ENCODE data around the gene GZMB. TPM values are rescaled to one million over a fixed set of nuclear protein-coding genes. Genes with fewer than 3 reads are reported as not detected.

Gene GZMB
- 0.52 TPM for total RNA-seq

- H3K9me3 ChIP-seq (ENCODE audit: control insufficient read depth in 3 of 3, low read length in 3 of 3): peaks cover 0 to 5% (median 0%) of the 10 kb centered on the region in 3 donors
- H3K27me3 ChIP-seq (ENCODE audit: control insufficient read depth in 3 of 3, insufficient read depth in 3 of 3, low read length in 3 of 3): no peaks in the 10 kb centered on the region
- H3K9ac ChIP-seq (ENCODE audit: low read depth in 1 of 3, low read length in 3 of 3): no peak within 1 kb of the TSS
- no peaks in the 10 kb centered on the region for H3K36me3 ChIP-seq (ENCODE audit: control insufficient read depth in 3 of 3, insufficient read depth in 3 of 3, low read length in 3 of 3)
- no peak within 1 kb of the TSS for H3K27ac ChIP-seq (ENCODE audit: low read depth, low read length)
- no peaks in the 10 kb centered on the region for H3K4me1 ChIP-seq (ENCODE audit: control insufficient read depth in 3 of 3, insufficient read depth in 3 of 3, low read length in 3 of 3)
- H3K4me3 ChIP-seq (ENCODE audit: low read length in 3 of 3): no peak within 1 kb of the TSS
Observed at GRCh38 chr14:24634158-24634557, at the start of gene GZMB. Gene GZMB, minus strand, starts transcription at chr14:24634190. Its CDS starts 30 bp downstream, at chr14:24634160.

GRCh38 chr14:24681056-24681455 is 47.1 kb upstream of the GZMB start:
- no peaks in the 10 kb centered on the region for H3K36me3 ChIP-seq (ENCODE audit: control insufficient read depth in 3 of 3, insufficient read depth in 3 of 3, low read length in 3 of 3)
- H3K27ac ChIP-seq (ENCODE audit: low read depth, low read length): no peak overlapping the region
- no peaks in the 10 kb centered on the region for H3K9me3 ChIP-seq (ENCODE audit: control insufficient read depth in 3 of 3, low read length in 3 of 3)
- H3K4me3 ChIP-seq (ENCODE audit: low read length in 3 of 3): no peak overlapping the region
- H3K27me3 ChIP-seq (ENCODE audit: control insufficient read depth in 3 of 3, insufficient read depth in 3 of 3, low read length in 3 of 3): no peaks in the 10 kb centered on the region
- H3K4me1 ChIP-seq (ENCODE audit: control insufficient read depth in 3 of 3, insufficient read depth in 3 of 3, low read length in 3 of 3): no peaks in the 10 kb centered on the region
- no peak overlapping the region for H3K9ac ChIP-seq (ENCODE audit: low read depth in 1 of 3, low read length in 3 of 3)

GRCh38 chr14:24680516-24680915 is 46.5 kb upstream of the GZMB start:
- Histone ChIP-seq H3K27ac (ENCODE audit: low read depth, low read length) (no peak overlapping the region), H3K4me3 (ENCODE audit: low read length in 3 of 3) (no peak overlapping the region), H3K36me3 (ENCODE audit: control insufficient read depth in 3 of 3, insufficient read depth in 3 of 3, low read length in 3 of 3) (no peaks in the 10 kb centered on the region), H3K9me3 (ENCODE audit: control insufficient read depth in 3 of 3, low read length in 3 of 3) (no peaks in the 10 kb centered on the region), H3K4me1 (ENCODE audit: control insufficient read depth in 3 of 3, insufficient read depth in 3 of 3, low read length in 3 of 3) (no peaks in the 10 kb centered on the region), H3K9ac (ENCODE audit: low read depth in 1 of 3, low read length in 3 of 3) (no peak overlapping the region), H3K27me3 (ENCODE audit: control insufficient read depth in 3 of 3, insufficient read depth in 3 of 3, low read length in 3 of 3) (no peaks in the 10 kb centered on the region)

GRCh38 chr14:24679248-24679961 is 45.4 kb upstream of the GZMB start:
- no peak overlapping the region for H3K9ac ChIP-seq (ENCODE audit: low read depth in 1 of 3, low read length in 3 of 3)
- H3K27ac ChIP-seq (ENCODE audit: low read depth, low read length): no peak overlapping the region
- H3K36me3 ChIP-seq (ENCODE audit: control insufficient read depth in 3 of 3, insufficient read depth in 3 of 3, low read length in 3 of 3): no peaks in the 10 kb centered on the region
- no peaks in the 10 kb centered on the region for H3K4me1 ChIP-seq (ENCODE audit: control insufficient read depth in 3 of 3, insufficient read depth in 3 of 3, low read length in 3 of 3)
- no peaks in the 10 kb centered on the region for H3K9me3 ChIP-seq (ENCODE audit: control insufficient read depth in 3 of 3, low read length in 3 of 3)
- H3K4me3 ChIP-seq (ENCODE audit: low read length in 3 of 3): no peak overlapping the region
- no peaks in the 10 kb centered on the region for H3K27me3 ChIP-seq (ENCODE audit: control insufficient read depth in 3 of 3, insufficient read depth in 3 of 3, low read length in 3 of 3)

- H3K36me3 ChIP-seq (ENCODE audit: control insufficient read depth in 3 of 3, insufficient read depth in 3 of 3, low read length in 3 of 3): no peaks in the 10 kb centered on the region
- H3K4me1 ChIP-seq (ENCODE audit: control insufficient read depth in 3 of 3, insufficient read depth in 3 of 3, low read length in 3 of 3): peaks cover 0 to 2% (median 0%) of the 10 kb centered on the region in 3 donors
- H3K27ac ChIP-seq (ENCODE audit: low read depth, low read length): no peak overlapping the region
- peak overlapping the region in 2 of 3 donors; percentile 23 to 58 for H3K9ac ChIP-seq (ENCODE audit: low read depth in 1 of 3, low read length in 3 of 3)
- H3K9me3 ChIP-seq (ENCODE audit: control insufficient read depth in 3 of 3, low read length in 3 of 3): no peaks in the 10 kb centered on the region
- H3K4me3 ChIP-seq (ENCODE audit: low read length in 3 of 3): peak overlapping the region in 2 of 3 donors; percentile 27 to 51
- no peaks in the 10 kb centered on the region for H3K27me3 ChIP-seq (ENCODE audit: control insufficient read depth in 3 of 3, insufficient read depth in 3 of 3, low read length in 3 of 3)
Observed at GRCh38 chr14:24678801-24679247, 44.8 kb upstream of the GZMB start.

GRCh38 chr14:24677956-24678355 is 44.0 kb upstream of the GZMB start:
- H3K4me1 ChIP-seq (ENCODE audit: control insufficient read depth in 3 of 3, insufficient read depth in 3 of 3, low read length in 3 of 3): peaks cover 0 to 4% (median 0%) of the 10 kb centered on the region in 3 donors

GRCh38 chr14:24674204-24674970 is 40.4 kb upstream of the GZMB start:
- Histone ChIP-seq H3K9me3 (ENCODE audit: control insufficient read depth in 3 of 3, low read length in 3 of 3) (no peaks in the 10 kb centered on the region), H3K27me3 (ENCODE audit: control insufficient read depth in 3 of 3, insufficient read depth in 3 of 3, low read length in 3 of 3) (no peaks in the 10 kb centered on the region), H3K4me3 (ENCODE audit: low read length in 3 of 3) (no peak overlapping the region), H3K36me3 (ENCODE audit: control insufficient read depth in 3 of 3, insufficient read depth in 3 of 3, low read length in 3 of 3) (no peaks in the 10 kb centered on the region), H3K4me1 (ENCODE audit: control insufficient read depth in 3 of 3, insufficient read depth in 3 of 3, low read length in 3 of 3) (peaks cover 0 to 4% (median 0%) of the 10 kb centered on the region in 3 donors), H3K9ac (ENCODE audit: low read depth in 1 of 3, low read length in 3 of 3) (no peak overlapping the region), H3K27ac (ENCODE audit: low read depth, low read length) (no peak overlapping the region)

More at GRCh38 chr14:24677956-24678355, 44.0 kb upstream of the GZMB start:
- Histone ChIP-seq H3K36me3 (ENCODE audit: control insufficient read depth in 3 of 3, insufficient read depth in 3 of 3, low read length in 3 of 3) (no peaks in the 10 kb centered on the region), H3K4me3 (ENCODE audit: low read length in 3 of 3) (no peak overlapping the region), H3K27me3 (ENCODE audit: control insufficient read depth in 3 of 3, insufficient read depth in 3 of 3, low read length in 3 of 3) (no peaks in the 10 kb centered on the region), H3K9ac (ENCODE audit: low read depth in 1 of 3, low read length in 3 of 3) (no peak overlapping the region), H3K9me3 (ENCODE audit: control insufficient read depth in 3 of 3, low read length in 3 of 3) (no peaks in the 10 kb centered on the region), H3K27ac (ENCODE audit: low read depth, low read length) (no peak overlapping the region)

GRCh38 chr14:24673534-24674203 is 39.7 kb upstream of the GZMB start:
- Histone ChIP-seq H3K27ac (ENCODE audit: low read depth, low read length) (no peak overlapping the region), H3K4me3 (ENCODE audit: low read length in 3 of 3) (no peak overlapping the region), H3K9me3 (ENCODE audit: control insufficient read depth in 3 of 3, low read length in 3 of 3) (no peaks in the 10 kb centered on the region), H3K36me3 (ENCODE audit: control insufficient read depth in 3 of 3, insufficient read depth in 3 of 3, low read length in 3 of 3) (no peaks in the 10 kb centered on the region), H3K4me1 (ENCODE audit: control insufficient read depth in 3 of 3, insufficient read depth in 3 of 3, low read length in 3 of 3) (peaks cover 0 to 4% (median 0%) of the 10 kb centered on the region in 3 donors), H3K27me3 (ENCODE audit: control insufficient read depth in 3 of 3, insufficient read depth in 3 of 3, low read length in 3 of 3) (no peaks in the 10 kb centered on the region), H3K9ac (ENCODE audit: low read depth in 1 of 3, low read length in 3 of 3) (no peak overlapping the region)

- Histone ChIP-seq H3K36me3 (ENCODE audit: control insufficient read depth in 3 of 3, insufficient read depth in 3 of 3, low read length in 3 of 3) (no peaks in the 10 kb centered on the region), H3K9ac (ENCODE audit: low read depth in 1 of 3, low read length in 3 of 3) (no peak overlapping the region), H3K4me3 (ENCODE audit: low read length in 3 of 3) (no peak overlapping the region), H3K27me3 (ENCODE audit: control insufficient read depth in 3 of 3, insufficient read depth in 3 of 3, low read length in 3 of 3) (no peaks in the 10 kb centered on the region), H3K27ac (ENCODE audit: low read depth, low read length) (no peak overlapping the region), H3K9me3 (ENCODE audit: control insufficient read depth in 3 of 3, low read length in 3 of 3) (no peaks in the 10 kb centered on the region), H3K4me1 (ENCODE audit: control insufficient read depth in 3 of 3, insufficient read depth in 3 of 3, low read length in 3 of 3) (peaks cover 0 to 4% (median 0%) of the 10 kb centered on the region in 3 donors)
Observed at GRCh38 chr14:24673059-24673458, 39.1 kb upstream of the GZMB start.

Data from skeletal muscle tissue (tissue), 4 donors.